ENCODE results near the gene OR5B12.

OR5B12 gene

DNA sequence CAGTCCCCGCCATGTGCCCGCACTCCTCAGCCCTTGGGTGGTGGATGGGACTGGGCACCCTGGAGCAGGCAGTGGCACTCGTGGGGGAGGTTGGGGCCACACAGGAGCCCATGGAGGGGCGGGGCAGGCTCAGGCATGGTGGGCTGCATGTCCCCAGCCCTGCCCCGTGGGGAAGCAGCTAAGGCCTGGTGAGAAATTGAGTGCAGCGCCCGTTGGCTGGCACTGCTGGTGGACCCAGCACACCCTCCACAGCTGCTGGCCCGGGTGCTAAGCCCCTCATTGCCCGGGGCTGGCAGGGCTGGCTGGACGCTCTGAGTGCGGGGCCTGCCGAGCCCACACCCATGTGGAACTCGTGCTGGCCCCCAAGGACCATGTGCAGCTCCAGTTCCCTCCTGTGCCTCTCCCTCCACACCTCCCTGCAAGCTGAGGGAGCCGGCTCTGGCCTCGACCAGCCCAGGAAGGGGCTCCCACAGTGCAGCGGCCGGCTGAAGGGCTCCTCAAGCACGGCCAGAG, 51.4 kb downstream of the OR5B12 start:
- TF ChIP-seq CTCF (IDR thresholded peaks at IDR 0.05; ENCODE audit: insufficient read depth, missing control alignments), result no peak
- FAIRE-seq, result no peak

More for the DNA sequence above, 51.4 kb downstream of the OR5B12 start:
- DNase-seq (ENCODE audit: insufficient read length, low spot score), result no peak

Measured in D721Med (cell line).